HepG2 (cell line): Measurements from ENCODE around the gene NECAP2. TPM values are rescaled to one million over a fixed set of nuclear protein-coding genes. Genes with fewer than 3 reads are reported as not detected.
A peak's percentile ranks its signal among the peaks of the same experiment; 100 is the strongest.

Experiments used
- CAMTA2 ChIP-seq: sonication (generic); formaldehyde crosslinking; IDR thresholded peaks from 2 replicates; pipeline ENCODE4 v1.4.0; 2020; ENCODE audit warnings: mild to moderate bottlenecking, missing genetic modification reagents, borderline replicate concordance
- EHMT2 ChIP-seq: fragments of 200-600 bp; sonication (generic); IDR thresholded peaks from 2 replicates; pipeline ENCODE4 v1.7.0; 2017; ENCODE audit warnings: antibody characterized with exemption, low read depth, low read length, borderline replicate concordance
- FOXO4 ChIP-seq: sonication (generic); formaldehyde crosslinking; conservative IDR thresholded peaks from 2 replicates; pipeline ENCODE4 v1.8.1; 2023; ENCODE audit warnings: missing genetic modification reagents
- HCFC1 ChIP-seq: fragments of 150-350 bp; IDR thresholded peaks from 2 replicates; pipeline ENCODE4 v1.6.1; 2014; ENCODE audit warnings: low read depth, low read length
- HMGXB3 ChIP-seq: sonication (generic); formaldehyde crosslinking; IDR thresholded peaks from 2 replicates; pipeline ENCODE4 v1.4.0; 2020; ENCODE audit warnings: missing genetic modification reagents, borderline replicate concordance
- NR2C2 ChIP-seq: sonication (generic); formaldehyde crosslinking; IDR thresholded peaks from 2 replicates; pipeline ENCODE4 v1.4.0; 2020; ENCODE audit warnings: missing genetic modification reagents, mild to moderate bottlenecking, moderate library complexity, borderline replicate concordance
- RERE ChIP-seq: IDR thresholded peaks from 2 replicates; pipeline ENCODE4 v1.6.1; 2016; ENCODE audit warnings: low read depth, missing genetic modification reagents, missing compliant biosample characterization
- YEATS4 ChIP-seq: sonication (generic); formaldehyde crosslinking; IDR thresholded peaks from 2 replicates; pipeline ENCODE4 v1.4.0; 2020; ENCODE audit warnings: missing genetic modification reagents, borderline replicate concordance
- ZFP37 ChIP-seq: sonication (generic); formaldehyde crosslinking; IDR thresholded peaks from 2 replicates; pipeline ENCODE4 v1.4.0; 2020; ENCODE audit warnings: missing genetic modification reagents, borderline replicate concordance
- ZNF142 ChIP-seq: sonication (generic); formaldehyde crosslinking; IDR thresholded peaks from 2 replicates; pipeline ENCODE4 v1.4.0; 2020; ENCODE audit warnings: missing genetic modification reagents
- ZNF337 ChIP-seq: sonication (generic); formaldehyde crosslinking; IDR thresholded peaks from 2 replicates; pipeline ENCODE4 v1.5.1; 2020; ENCODE audit warnings: missing genetic modification reagents, low read depth, mild to moderate bottlenecking, borderline replicate concordance
- ZSCAN22 ChIP-seq: sonication (generic); formaldehyde crosslinking; IDR thresholded peaks from 2 replicates; pipeline ENCODE4 v1.4.0; 2020; ENCODE audit warnings: mild to moderate bottlenecking, missing genetic modification reagents
- polyA plus RNA-seq, 8 experiments: library from polyadenylated mRNA; depleted of rRNA in 3 of 8; stranded (reverse) in 7 of 8; unstranded in 1 of 8; fragments of >200 nt; fragmentation: Illumina TruSeq in 4 of 8; extraction: Trizol in 4 of 8; gene quantifications; 2 replicates each; pipeline versions ENCODE4 v1.2.1 to v1.2.3, GENCODE V29; 2011 to 2016; ENCODE audit warnings: low read depth in 4 of 8, missing spikeins in 1 of 8, mixed read lengths in 1 of 8; ENCODE audit not compliant: insufficient read depth in 1 of 8
- total RNA-seq, 5 experiments: library from RNA; depleted of rRNA; stranded (reverse); fragments of >200 nt; fragmentation: Illumina TruSeq; extraction: Trizol; gene quantifications; 2 replicates each; pipeline ENCODE4 v1.2.3, GENCODE V29; 2016; ENCODE audit warnings: low read depth in 1 of 5

Gene NECAP2
- total and polyA plus RNA-seq, 2 of the 13 experiments (the other 11 are each of a cell fraction or from before 2014, with no cell fraction given) = 38.5 to 52.3 TPM

GRCh38 chr1:16394977-16395376, 45.5 kb upstream of the NECAP2 start (continued):
- no peak for TF ChIP-seq ZNF142
- no peak for TF ChIP-seq YEATS4 (CRISPR knock-in tag)
- TF ChIP-seq EHMT2 = no peak
- peak; percentile 87 for TF ChIP-seq NR2C2 (CRISPR knock-in tag)
- TF ChIP-seq FOXO4 (CRISPR knock-in tag) = no peak
- TF ChIP-seq ZNF337 = no peak
- no peak for TF ChIP-seq HMGXB3 (CRISPR knock-in tag)
- TF ChIP-seq ZSCAN22 = no peak
- no peak for TF ChIP-seq HCFC1
- no peak for TF ChIP-seq RERE (CRISPR knock-in tag)
- TF ChIP-seq ZFP37 = no peak
- TF ChIP-seq CAMTA2 (CRISPR knock-in tag) = no peak
